Bone marrow (tissue), 2 donors: ENCODE data around the gene DPY19L3.
"Not testable (repeated sequence)": the region's sequence is repeated elsewhere in the genome, so short reads cannot be mapped to it uniquely, and the experiment has no call there.

Experiments
- DNase-seq, 2 donors: peaks; one replicate each; lab custom pipeline; 2025; lab: John Stamatoyannopoulos, UW

DPY19L3 gene

DNA sequence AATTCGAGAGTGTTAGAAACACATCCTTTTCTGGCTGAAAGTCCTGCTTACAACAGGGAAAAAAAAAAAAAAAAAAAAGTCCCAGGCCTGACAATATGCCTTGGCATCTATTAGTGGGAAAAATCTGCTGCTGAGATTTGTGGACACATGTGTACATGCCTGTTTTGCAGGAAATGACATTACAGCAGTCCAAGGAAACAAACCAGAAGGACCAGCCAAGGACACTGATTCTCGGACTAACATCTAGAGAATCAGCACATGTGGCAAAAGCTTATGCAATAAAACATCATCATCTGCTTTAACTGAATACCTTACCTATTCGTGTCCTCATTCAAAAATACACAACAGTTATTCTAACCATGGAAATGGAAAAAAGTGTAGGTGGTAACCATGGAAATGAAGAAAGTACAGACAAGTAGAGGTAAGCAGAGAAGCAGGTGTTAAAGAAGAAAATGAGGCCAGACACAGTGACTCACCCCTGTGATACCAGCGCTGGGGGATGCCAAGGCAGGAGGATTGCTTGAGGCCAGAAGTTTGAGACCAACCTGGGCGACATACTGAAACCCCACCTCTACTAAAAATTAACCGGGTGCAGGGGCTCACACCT is 9.4 kb upstream of the DPY19L3 start:
- no peak for DNase-seq

DNA sequence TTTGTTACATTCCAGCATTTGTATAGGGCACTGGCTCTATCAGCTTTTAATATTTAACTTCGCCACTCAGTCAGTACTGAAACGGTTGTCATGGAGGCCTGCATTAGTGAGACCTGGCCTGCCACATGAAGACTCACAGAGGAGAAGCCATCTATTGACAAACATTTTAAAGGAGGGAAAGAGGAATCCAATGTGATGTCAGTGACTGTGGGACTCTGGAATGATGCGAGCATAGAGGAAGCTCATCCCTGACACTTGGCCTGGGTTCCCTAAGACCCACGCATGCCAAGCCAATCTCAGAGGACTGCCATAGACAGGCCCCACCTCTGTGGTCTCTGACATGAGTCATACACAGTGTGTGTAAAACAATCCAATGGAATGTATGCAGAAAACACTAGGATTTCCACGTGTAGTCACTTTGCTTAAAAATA is 7.9 kb upstream of the DPY19L3 start:
- no peak for DNase-seq

GRCh38 chr19:32401992-32402391 is 3.6 kb upstream of the DPY19L3 start:
- no peak for DNase-seq

DNA sequence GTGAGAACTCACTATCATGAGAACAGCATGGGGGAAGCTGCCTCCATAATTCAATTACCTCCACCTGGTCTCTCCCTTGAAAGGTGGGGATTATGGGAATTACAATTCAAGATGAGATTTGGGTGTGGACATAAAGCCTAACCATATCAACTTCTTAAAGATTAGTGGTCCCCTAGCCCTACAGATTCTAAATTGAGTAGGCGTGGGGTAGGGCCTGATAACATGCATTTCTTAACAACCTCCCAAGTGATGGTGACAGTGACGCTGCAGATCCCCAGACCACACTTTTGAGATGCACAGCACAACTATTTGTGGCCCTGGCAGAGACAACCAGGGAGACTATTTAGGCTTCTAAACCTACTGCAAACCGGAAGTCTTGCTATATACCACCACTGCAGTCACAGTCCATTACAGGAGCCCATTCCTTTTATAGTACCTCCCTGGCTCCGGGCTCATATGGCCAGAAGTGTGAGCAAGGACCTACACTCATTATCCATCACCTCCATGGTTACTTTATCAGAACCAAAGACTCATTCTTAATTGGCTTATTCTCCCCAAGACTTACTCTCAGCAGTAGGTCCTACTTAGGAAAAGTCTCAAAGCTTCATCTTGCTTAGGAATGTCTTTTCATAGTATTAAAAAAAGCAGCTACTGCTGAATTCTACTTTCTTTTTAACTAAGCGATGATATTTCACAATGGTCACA is 2.1 kb upstream of the DPY19L3 start:
- no peak for DNase-seq

GRCh38 chr19:32404213-32404932 is 1.2 kb upstream of the DPY19L3 start:
- no peak for DNase-seq

GRCh38 chr19:32404933-32405430 is 588 bp upstream of the DPY19L3 start:
- peak in 1 of 2 donors; percentile 80 for DNase-seq

- no peak for DNase-seq
Observed at GRCh38 chr19:32406161-32407003, 812 bp downstream of the DPY19L3 start.

DNA sequence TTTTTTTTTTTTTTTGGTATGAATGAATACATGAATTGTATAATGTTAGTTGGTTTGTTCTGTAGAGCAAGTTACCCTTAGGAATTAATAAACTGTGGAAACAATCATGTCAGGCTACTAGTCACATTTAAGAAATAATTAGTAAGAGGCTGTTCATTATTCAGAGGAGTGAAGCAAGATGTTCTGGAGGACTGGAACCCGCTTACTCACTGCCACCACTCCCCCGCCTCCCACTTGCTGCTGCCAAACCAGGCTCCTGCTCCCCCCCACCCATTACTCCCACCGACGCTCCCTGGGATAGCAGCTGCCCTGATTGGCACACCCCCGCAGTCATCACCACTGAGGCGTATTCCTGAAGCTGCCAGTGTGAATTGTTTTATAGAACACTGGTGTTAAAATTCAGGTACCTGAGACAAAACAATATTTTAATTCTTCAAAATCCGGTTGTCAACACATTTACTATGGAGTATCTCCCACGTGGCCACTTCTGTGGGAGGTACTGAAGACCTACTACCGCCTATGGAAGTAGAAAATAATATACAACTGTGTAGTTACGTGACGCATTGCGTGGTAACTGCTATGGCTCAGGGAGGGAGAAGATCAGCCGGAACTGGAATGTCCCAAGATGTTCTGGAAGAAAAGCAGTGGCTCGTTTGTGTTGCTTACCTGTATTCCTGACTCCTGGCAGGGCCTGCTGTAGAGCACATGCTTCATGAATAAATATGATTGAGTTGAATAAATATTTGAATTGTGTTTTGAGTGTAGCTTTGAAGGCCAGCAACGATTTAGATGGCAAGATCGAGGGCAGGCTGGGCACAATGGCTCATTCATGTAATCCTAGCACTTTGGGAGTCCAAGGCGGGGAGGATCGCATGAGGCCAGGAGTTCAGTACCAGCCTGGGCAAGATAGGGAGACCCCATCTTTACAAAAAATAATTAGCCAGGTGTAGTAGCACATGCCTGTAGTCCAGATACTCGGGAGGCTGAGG is 1.7 kb downstream of the DPY19L3 start:
- no peak for DNase-seq

DNA sequence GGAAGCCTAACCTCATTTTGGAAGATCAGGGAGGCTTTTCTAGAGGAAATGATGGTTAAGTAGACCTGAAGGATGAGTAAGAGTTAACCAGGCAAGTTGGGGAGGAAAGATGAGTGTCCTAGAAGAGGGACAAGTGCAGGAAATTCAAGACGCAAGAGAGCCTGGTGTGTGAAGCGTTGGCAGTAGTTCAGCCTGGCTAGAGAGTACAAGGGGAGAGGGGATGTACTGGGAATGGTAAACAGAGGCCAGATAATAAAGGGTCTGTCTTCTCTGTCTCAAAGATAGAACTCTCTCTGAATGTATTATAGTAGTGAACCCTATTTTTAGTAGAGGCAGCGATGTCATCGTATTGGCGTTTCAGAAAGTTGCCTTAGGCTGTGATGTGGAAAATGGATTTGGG is 9.7 kb downstream of the DPY19L3 start:
- DNase-seq, result no peak

DNA sequence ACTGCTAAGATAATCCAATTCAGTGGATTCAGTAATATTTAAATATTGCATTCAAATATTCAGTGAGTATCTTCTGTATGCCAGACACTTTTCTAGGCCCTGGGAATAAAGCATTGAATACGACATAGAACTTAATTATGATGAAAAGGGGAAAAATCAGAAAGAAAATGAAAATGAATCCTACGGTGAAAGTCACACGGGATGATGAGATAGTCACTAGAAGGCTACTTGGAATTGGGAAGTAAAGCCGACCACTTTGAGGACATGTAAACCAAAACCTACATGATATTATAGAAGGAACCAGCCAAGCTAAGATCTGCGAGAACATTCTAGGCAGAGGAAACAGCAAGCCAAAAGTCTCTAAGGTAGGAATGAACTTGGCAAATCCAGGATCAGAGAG is 10.1 kb downstream of the DPY19L3 start:
- no peak for DNase-seq

DNA sequence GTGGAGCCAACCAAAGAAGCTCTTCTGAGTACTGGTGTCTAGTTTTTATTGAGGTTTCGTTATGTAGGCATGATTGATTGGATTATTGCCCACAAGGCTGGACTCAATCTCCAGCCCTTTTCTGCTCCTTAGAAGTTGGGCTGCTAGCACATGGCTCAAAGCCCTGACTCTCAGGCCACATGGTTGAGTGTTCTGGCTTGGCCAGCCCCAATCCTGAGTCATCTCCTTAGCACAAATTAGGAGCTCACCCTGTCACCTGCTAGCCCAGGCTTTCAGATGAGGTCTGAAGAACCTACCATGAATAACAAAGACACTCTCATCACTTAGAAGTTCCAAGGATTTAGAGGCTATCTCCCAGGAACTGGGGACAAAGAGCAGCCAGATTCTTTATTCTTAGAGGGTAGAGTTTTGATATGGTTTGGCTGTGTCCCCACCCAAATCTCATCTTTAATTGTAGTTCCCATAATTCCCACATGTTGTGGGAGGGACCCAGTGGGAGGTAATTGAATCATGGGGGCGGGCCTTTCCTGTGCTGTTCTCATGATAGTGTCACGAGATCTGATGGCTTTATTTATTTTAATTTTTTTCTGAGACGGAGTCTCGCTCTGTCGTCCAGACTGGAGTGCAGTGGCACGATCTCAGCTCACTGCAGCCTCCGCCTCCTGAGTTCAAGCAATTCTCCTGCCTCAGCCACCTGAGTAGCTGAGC is 11.3 kb downstream of the DPY19L3 start:
- DNase-seq, result no peak

GRCh38 chr19:32418155-32418554 is 12.6 kb downstream of the DPY19L3 start:
- DNase-seq, result no peak

DNA sequence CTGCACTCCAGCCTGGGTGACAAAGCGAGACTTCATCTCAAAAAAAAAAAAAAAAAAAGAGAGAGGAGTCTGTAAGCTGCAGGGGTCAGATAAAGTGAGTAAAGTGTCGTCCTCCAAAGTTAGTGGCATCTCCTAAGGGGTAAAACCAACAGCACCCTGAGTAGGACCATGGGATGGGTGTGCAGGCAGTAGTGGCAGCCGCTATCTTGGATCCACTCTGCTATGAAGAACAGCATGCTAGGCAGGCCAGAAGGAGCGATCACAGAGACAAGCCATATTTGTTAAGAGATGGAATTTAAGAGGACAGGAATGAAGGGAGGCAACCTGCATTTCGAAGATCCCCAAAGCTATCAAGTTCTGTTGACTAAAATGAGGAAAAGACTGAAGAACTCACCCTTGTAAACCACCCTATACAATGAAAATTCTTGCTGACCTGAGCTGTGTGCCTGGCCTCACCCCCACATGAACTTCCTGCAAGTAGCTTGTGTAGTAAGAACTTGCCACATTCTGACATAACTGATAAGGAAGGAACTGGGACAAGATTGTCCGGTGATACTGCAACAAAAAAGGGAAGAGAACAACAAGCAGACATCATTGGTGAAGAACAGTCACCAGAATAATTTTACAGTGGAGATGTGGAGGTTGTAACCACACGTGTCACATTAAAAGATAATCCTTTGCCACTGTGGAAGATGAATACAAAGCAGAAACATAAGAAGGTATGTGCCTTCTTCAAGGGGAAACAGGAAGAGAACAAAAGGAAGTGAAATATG is 16.2 kb downstream of the DPY19L3 start:
- DNase-seq, result peak in 1 of 2 donors; percentile 79

DNA sequence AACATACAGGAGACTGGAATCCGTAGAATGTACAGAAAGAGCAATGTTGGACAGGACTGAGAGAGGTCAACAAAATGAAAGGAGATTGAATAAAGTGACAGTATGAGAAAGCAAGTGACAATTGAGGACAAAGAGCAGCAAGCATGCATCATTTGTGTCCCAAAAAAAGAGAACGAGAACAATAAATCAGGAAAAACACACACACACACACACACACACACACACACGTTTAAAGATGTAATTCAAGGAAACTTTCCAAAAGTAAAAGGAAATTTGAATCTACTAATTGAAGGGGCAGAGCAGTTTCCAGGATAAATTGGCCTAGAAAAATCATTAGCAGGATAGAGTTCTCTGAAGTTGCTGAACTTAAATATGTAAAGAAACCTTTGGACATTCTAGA is 16.9 kb downstream of the DPY19L3 start:
- no peak for DNase-seq

- DNase-seq, result not testable (repeated sequence)
Observed at GRCh38 chr19:32423944-32424343, 18.4 kb downstream of the DPY19L3 start.

- DNase-seq, result no peak
Observed at GRCh38 chr19:32427536-32427935, 22.0 kb downstream of the DPY19L3 start.

DNA sequence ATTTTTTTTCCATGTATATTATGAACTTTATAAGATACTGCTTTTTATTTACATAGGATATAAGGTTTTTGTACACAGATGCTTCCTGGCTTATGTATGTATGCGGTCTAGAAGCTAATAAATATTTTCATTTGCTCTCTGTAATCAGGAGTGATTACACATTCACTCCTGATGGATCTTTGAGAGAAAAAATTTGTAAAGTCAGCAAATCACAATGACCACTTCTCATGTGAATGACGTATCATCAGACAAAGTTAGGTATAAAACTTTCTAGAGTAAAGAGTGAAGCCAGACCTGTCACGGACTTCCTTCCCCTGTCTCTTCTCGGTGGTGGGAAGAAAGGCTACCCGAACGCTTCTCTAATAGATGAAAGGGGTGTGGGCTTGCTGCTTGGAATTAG is 31.1 kb downstream of the DPY19L3 start:
- DNase-seq, result no peak

DNA sequence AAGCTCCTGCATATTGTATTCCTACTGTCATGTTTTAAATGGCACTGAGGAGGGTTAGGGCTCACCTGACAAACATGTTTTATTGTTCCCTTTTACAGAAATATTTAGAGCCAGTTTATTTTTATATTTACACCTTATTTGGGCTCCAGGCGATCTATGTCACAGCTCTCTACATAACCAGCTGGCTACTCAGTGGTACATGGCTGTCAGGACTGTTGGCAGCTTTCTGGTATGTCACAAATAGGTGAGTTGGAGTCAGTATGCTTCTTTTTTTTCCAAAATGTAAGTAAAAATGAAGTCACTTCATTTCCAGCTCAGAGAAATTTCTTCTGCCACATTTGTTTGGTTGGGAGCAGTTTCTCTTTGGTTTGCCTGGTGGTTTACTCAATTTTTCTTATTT is 31.5 kb downstream of the DPY19L3 start:
- no peak for DNase-seq

GRCh38 chr19:32438751-32439150 is 33.2 kb downstream of the DPY19L3 start:
- no peak for DNase-seq
